Muscle of arm (tissue), 12 donors: Measurements from ENCODE around the gene BIRC6. TPM values are rescaled to one million over a fixed set of nuclear protein-coding genes. Genes with fewer than 3 reads are reported as not detected.

Experiments used
- DNase-seq: peaks from one replicate; pipeline ENCODE4 v3.0.0-alpha.2; 2013
- polyA plus RNA-seq, 12 donors: library from polyadenylated mRNA; unstranded; fragments of 120-200 nt; gene quantifications; one replicate each; pipeline ENCODE4 v1.2.1, GENCODE V29; 2013; ENCODE audit not compliant: insufficient read length in 12 of 12

The BIRC6 gene
- polyA plus RNA-seq, 12 donors, result 41.6 to 62.0 (median 49.9) TPM; not detected in 1

GRCh38 chr2:32375228-32375892 is 18.5 kb downstream of the BIRC6 start:
- DNase-seq, result no peak

- DNase-seq, result no peak
Measured at GRCh38 chr2:32376756-32377155, 19.9 kb downstream of the BIRC6 start.

GRCh38 chr2:32377928-32378327 is 21.1 kb downstream of the BIRC6 start:
- no peak for DNase-seq

- no peak for DNase-seq
Measured at GRCh38 chr2:32379352-32379751, 22.5 kb downstream of the BIRC6 start.

GRCh38 chr2:32383858-32384257 is 27.0 kb downstream of the BIRC6 start:
- DNase-seq, result no peak

- DNase-seq, result no peak
Measured at GRCh38 chr2:32384529-32384928, 27.7 kb downstream of the BIRC6 start.

GRCh38 chr2:32386739-32387138 is 29.9 kb downstream of the BIRC6 start:
- no peak for DNase-seq

- no peak for DNase-seq
Measured at GRCh38 chr2:32399221-32399620, 42.4 kb downstream of the BIRC6 start.

- no peak for DNase-seq
Measured at GRCh38 chr2:32402091-32402490, 45.3 kb downstream of the BIRC6 start.

- DNase-seq, result no peak
Measured at GRCh38 chr2:32403782-32404181, 47.0 kb downstream of the BIRC6 start.

GRCh38 chr2:32404691-32405090 is 47.9 kb downstream of the BIRC6 start:
- no peak for DNase-seq

- DNase-seq, result no peak
Measured at GRCh38 chr2:32416519-32416918, 59.7 kb downstream of the BIRC6 start.

GRCh38 chr2:32417659-32418058 is 60.8 kb downstream of the BIRC6 start:
- DNase-seq, result no peak

- DNase-seq, result no peak
Measured at GRCh38 chr2:32418778-32419177, 62.0 kb downstream of the BIRC6 start.

- no peak for DNase-seq
Measured at GRCh38 chr2:32422133-32422532, 65.3 kb downstream of the BIRC6 start.

GRCh38 chr2:32423536-32423935 is 66.7 kb downstream of the BIRC6 start:
- DNase-seq, result no peak

- DNase-seq, result no peak
Measured at GRCh38 chr2:32424739-32425138, 67.9 kb downstream of the BIRC6 start.

- DNase-seq, result peak; percentile 4
Measured at GRCh38 chr2:32425719-32426141, 68.9 kb downstream of the BIRC6 start.

GRCh38 chr2:32427672-32428610 is 71.1 kb downstream of the BIRC6 start:
- no peak for DNase-seq

- DNase-seq, result no peak
Measured at GRCh38 chr2:32430804-32431203, 74.0 kb downstream of the BIRC6 start.

- no peak for DNase-seq
Measured at GRCh38 chr2:32436150-32436549, 79.3 kb downstream of the BIRC6 start.

- no peak for DNase-seq
Measured at GRCh38 chr2:32442020-32442467, 85.2 kb downstream of the BIRC6 start.

GRCh38 chr2:32446369-32446768 is 89.5 kb downstream of the BIRC6 start:
- no peak for DNase-seq
